Neutrophil (primary cell): ENCODE data around the gene GPC4.
"Not testable (repeated sequence)": the region's sequence is repeated elsewhere in the genome, so short reads cannot be mapped to it uniquely, and the experiment has no call there.

ENCODE experiments used
- H3K27ac ChIP-seq: fragments of 200-600 bp; sonication (generic); 2 replicates; pipeline ENCODE4 v1.5.1; 2016; ENCODE audit warnings: mild to moderate bottlenecking, moderate library complexity
- H3K27me3 ChIP-seq: fragments of 200-600 bp; sonication (generic); 2 replicates; pipeline ENCODE4 v1.6.0; 2016; ENCODE audit warnings: mild to moderate bottlenecking
- H3K36me3 ChIP-seq: fragments of 200-600 bp; sonication (generic); 2 replicates; pipeline ENCODE4 v1.5.1; 2017
- H3K4me1 ChIP-seq, 2 experiments: fragments of 200-600 bp in 1 of 2; sonication (generic) in 1 of 2; 1 replicate in 1 of 2; 2 replicates in 1 of 2; pipeline versions ENCODE4 v1.5.1 to v1.6.1; 2013 to 2016; ENCODE audit warnings: low read depth in 1 of 2, low read length in 1 of 2, mild to moderate bottlenecking in 1 of 2, moderate library complexity in 1 of 2; ENCODE audit not compliant: control insufficient read depth in 1 of 2, insufficient read depth in 1 of 2
- H3K4me3 ChIP-seq, 2 experiments: fragments of 200-600 bp in 1 of 2; sonication (generic) in 1 of 2; 1 replicate in 1 of 2; 2 replicates in 1 of 2; pipeline ENCODE4 v1.5.1; 2013 to 2016; ENCODE audit warnings: low read depth in 1 of 2, low read length in 1 of 2, mild to moderate bottlenecking in 1 of 2, moderate library complexity in 1 of 2
- H3K9me3 ChIP-seq: fragments of 200-600 bp; sonication (generic); 2 replicates; pipeline ENCODE4 v1.5.1; 2016
- CTCF ChIP-seq: fragments of 200-600 bp; sonication (generic); IDR thresholded peaks from 2 replicates; pipeline ENCODE4 v1.5.1; 2016; ENCODE audit warnings: antibody characterized with exemption

Gene GPC4

GRCh38 chrX:133333154-133333750 lies 82.0 kb downstream of the GPC4 start:
- H3K9me3 ChIP-seq, result no peaks in the 10 kb centered on the region
- H3K4me1 ChIP-seq, result no peaks in the 10 kb centered on the region
- no peaks in the 10 kb centered on the region for H3K36me3 ChIP-seq
- H3K4me3 ChIP-seq, result no peak overlapping the region
- no peaks in the 10 kb centered on the region for H3K27me3 ChIP-seq
- no peak overlapping the region for H3K27ac ChIP-seq
- no peak for TF ChIP-seq CTCF

GRCh38 chrX:133332737-133333136 lies 82.6 kb downstream of the GPC4 start:
- Histone ChIP-seq H3K27ac (no peak overlapping the region), H3K36me3 (no peaks in the 10 kb centered on the region), H3K4me3 (no peak overlapping the region), H3K9me3 (no peaks in the 10 kb centered on the region), H3K4me1 (no peaks in the 10 kb centered on the region), H3K27me3 (no peaks in the 10 kb centered on the region)
- TF ChIP-seq CTCF, result no peak

- no peak overlapping the region for H3K27ac ChIP-seq
- H3K9me3 ChIP-seq, result no peaks in the 10 kb centered on the region
- no peaks in the 10 kb centered on the region for H3K27me3 ChIP-seq
- H3K4me3 ChIP-seq, result no peak overlapping the region
- no peak for TF ChIP-seq CTCF
- no peaks in the 10 kb centered on the region for H3K4me1 ChIP-seq
- no peaks in the 10 kb centered on the region for H3K36me3 ChIP-seq
Observed at GRCh38 chrX:133330956-133331355, 84.3 kb downstream of the GPC4 start.

GRCh38 chrX:133325422-133325821 lies 89.9 kb downstream of the GPC4 start:
- Histone ChIP-seq H3K27me3 (no peaks in the 10 kb centered on the region), H3K9me3 (no peaks in the 10 kb centered on the region), H3K27ac (no peak overlapping the region), H3K36me3 (no peaks in the 10 kb centered on the region), H3K4me1 (peaks cover 8% of the 10 kb centered on the region in 2 experiments), H3K4me3 (no peak overlapping the region)
- no peak for TF ChIP-seq CTCF

DNA sequence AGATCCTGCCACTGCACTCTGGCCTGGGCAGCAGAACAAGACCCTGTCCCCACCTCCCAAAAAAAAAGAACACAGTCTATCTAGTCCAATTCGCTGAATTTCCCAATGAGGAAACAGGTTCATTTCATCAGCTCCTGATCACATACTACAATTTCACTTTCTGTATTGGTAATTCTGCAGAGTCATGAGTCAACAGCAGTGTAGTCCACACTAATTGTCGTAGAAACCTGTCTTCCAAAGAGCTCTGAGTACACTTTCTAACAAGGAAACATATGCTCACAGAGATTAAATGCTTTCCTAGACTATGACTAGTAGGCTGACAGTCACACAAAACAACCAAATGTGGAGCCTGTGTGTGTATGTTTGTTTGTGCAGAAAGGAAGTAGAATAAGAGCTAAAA lies 91.9 kb downstream of the GPC4 start:
- TF ChIP-seq CTCF, result no peak
- peaks cover 8% of the 10 kb centered on the region in 2 experiments for H3K4me1 ChIP-seq
- H3K27ac ChIP-seq, result peak overlapping the region; percentile 57
- no peaks in the 10 kb centered on the region for H3K9me3 ChIP-seq
- H3K27me3 ChIP-seq, result no peaks in the 10 kb centered on the region
- H3K4me3 ChIP-seq, result no peak overlapping the region
- H3K36me3 ChIP-seq, result no peaks in the 10 kb centered on the region

- H3K36me3 ChIP-seq, H3K4me1 ChIP-seq, H3K27ac ChIP-seq, H3K4me3 ChIP-seq, H3K27me3 ChIP-seq, H3K9me3 ChIP-seq: not testable (repeated sequence)
Observed at GRCh38 chrX:133322269-133322668, 93.0 kb downstream of the GPC4 start.
